Fibroblast of lung (primary cell): ENCODE data around the gene LRGUK. TPM values are rescaled to one million over a fixed set of nuclear protein-coding genes. Genes with fewer than 3 reads are reported as not detected.

Experiments
- DNase-seq, 2 donors: peaks; one replicate each; pipeline versions ENCODE4 v3.0.0 to v3.0.0-alpha.2; 2010; ENCODE audit warnings: low read depth in 2 of 2
- H2AFZ ChIP-seq: 2 replicates; pipeline ENCODE4 v1.5.1; 2012; ENCODE audit warnings: low read length, control low read depth, inconsistent platforms
- H3K27ac ChIP-seq: 2 replicates; pipeline ENCODE4 v1.5.1; 2011; ENCODE audit warnings: low read length, control low read depth; ENCODE audit not compliant: insufficient read depth
- H3K27me3 ChIP-seq: 2 replicates; pipeline ENCODE4 v1.5.1; 2011; ENCODE audit warnings: mild to moderate bottlenecking, low read length; ENCODE audit not compliant: control insufficient read depth, insufficient read depth
- H3K36me3 ChIP-seq: 2 replicates; pipeline ENCODE4 v1.5.1; 2011; ENCODE audit warnings: low read length; ENCODE audit not compliant: control insufficient read depth, insufficient read depth
- H3K4me1 ChIP-seq: 2 replicates; pipeline ENCODE4 v1.5.1; 2011; ENCODE audit warnings: low read length; ENCODE audit not compliant: control insufficient read depth, insufficient read depth; ENCODE audit errors: extremely low read depth
- H3K4me2 ChIP-seq: 2 replicates; pipeline ENCODE4 v1.5.1; 2011; ENCODE audit warnings: low read length, control low read depth; ENCODE audit not compliant: insufficient read depth; ENCODE audit errors: extremely low read depth
- H3K4me3 ChIP-seq, 4 experiments: fragments of 200-600 bp in 1 of 4; sonication (generic) in 1 of 4; replicated peaks in 1 of 4; 2 replicates each; pipeline ENCODE4 v1.5.1; 2011 to 2016; ENCODE audit warnings: low read length in 4 of 4, low read depth in 3 of 4, mild to moderate bottlenecking in 3 of 4, control low read depth in 2 of 4, inconsistent platforms in 1 of 4, mixed read lengths in 1 of 4; ENCODE audit not compliant: insufficient read depth in 1 of 4; ENCODE audit errors: control extremely low read depth in 1 of 4
- H3K79me2 ChIP-seq: 2 replicates; pipeline ENCODE4 v1.5.1; 2012; ENCODE audit warnings: mild to moderate bottlenecking, low read length, inconsistent platforms; ENCODE audit not compliant: control insufficient read depth, insufficient read depth
- H3K9ac ChIP-seq: 2 replicates; pipeline ENCODE4 v1.5.1; 2011; ENCODE audit warnings: mild to moderate bottlenecking, low read length, control low read depth; ENCODE audit not compliant: insufficient read depth
- H3K9me3 ChIP-seq: 2 replicates; pipeline ENCODE4 v1.5.1; 2012; ENCODE audit warnings: low read depth, low read length; ENCODE audit not compliant: control insufficient read depth, insufficient read depth
- H4K20me1 ChIP-seq: 2 replicates; pipeline ENCODE4 v1.5.1; 2011; ENCODE audit warnings: low read length; ENCODE audit not compliant: control insufficient read depth, insufficient read depth; ENCODE audit errors: extremely low read depth
- EZH2 ChIP-seq: IDR thresholded peaks from 2 replicates; pipeline ENCODE4 v1.5.1; 2012; ENCODE audit warnings: low read length, control low read depth, mild to moderate bottlenecking; ENCODE audit errors: missing control alignments
- polyA plus RNA-seq, 2 donors: library from polyadenylated mRNA; depleted of rRNA in 1 of 2; stranded (reverse) in 1 of 2; unstranded in 1 of 2; fragments of >200 nt; gene quantifications; 2 replicates each; pipeline ENCODE4 v1.2.1, GENCODE V29; 2011 to 2012; ENCODE audit warnings: missing spikeins in 1 of 2
- total RNA-seq: library from RNA; depleted of rRNA; stranded (reverse); fragments of >200 nt; gene quantifications from 2 replicates; pipeline ENCODE4 v1.2.1, GENCODE V29; 2014
- TF ChIP-seq, protein P1 (sequence below), 2 donors: IDR thresholded peaks in 1 of 2; conservative IDR thresholded peaks in 1 of 2; 1 replicate in 1 of 2; 2 replicates in 1 of 2; pipeline ENCODE4 v1.5.1; 2011 to 2012; ENCODE audit warnings: low read length in 2 of 2, control low read depth in 1 of 2, inconsistent platforms in 1 of 2, low read depth in 1 of 2, mild to moderate bottlenecking in 1 of 2

LRGUK gene
- total and polyA plus RNA-seq, 2 donors (not counting 1 experiment from before 2014, with no cell fraction given): 0.08 to 0.17 TPM

DNA sequence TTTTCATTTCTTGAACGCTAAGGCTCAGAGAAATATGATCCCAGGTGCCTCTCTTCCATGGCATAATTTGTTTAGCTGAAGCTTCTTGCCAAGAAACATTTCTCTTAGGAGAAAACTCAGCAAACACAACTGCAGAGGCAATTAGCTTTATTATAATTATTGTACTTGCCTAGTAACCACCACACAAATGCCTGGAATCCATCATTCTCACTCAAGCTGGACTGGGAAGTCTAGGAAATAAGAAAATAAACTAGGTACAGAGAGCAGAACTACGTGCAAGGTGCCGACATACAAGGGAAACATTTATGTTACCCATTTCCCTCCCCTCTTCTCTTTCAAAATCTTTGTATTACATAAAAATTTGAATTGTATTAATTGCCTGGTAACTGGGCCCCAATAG, 174.5 kb downstream of the LRGUK start:
- no peaks in the 10 kb centered on the region for H3K4me1 ChIP-seq
- H3K9ac ChIP-seq: no peak overlapping the region
- no peaks in the 10 kb centered on the region for H3K27me3 ChIP-seq
- H3K27ac ChIP-seq: no peak overlapping the region
- peaks cover 4% of the 10 kb centered on the region for H3K36me3 ChIP-seq
- DNase-seq: no peak
- no peak overlapping the region for H3K4me2 ChIP-seq
- no peak overlapping the region for H2AFZ ChIP-seq
- H3K79me2 ChIP-seq: no peaks in the 10 kb centered on the region
- H3K9me3 ChIP-seq: no peaks in the 10 kb centered on the region
- TF ChIP-seq EZH2: no peak
- TF ChIP-seq, protein P1, sequence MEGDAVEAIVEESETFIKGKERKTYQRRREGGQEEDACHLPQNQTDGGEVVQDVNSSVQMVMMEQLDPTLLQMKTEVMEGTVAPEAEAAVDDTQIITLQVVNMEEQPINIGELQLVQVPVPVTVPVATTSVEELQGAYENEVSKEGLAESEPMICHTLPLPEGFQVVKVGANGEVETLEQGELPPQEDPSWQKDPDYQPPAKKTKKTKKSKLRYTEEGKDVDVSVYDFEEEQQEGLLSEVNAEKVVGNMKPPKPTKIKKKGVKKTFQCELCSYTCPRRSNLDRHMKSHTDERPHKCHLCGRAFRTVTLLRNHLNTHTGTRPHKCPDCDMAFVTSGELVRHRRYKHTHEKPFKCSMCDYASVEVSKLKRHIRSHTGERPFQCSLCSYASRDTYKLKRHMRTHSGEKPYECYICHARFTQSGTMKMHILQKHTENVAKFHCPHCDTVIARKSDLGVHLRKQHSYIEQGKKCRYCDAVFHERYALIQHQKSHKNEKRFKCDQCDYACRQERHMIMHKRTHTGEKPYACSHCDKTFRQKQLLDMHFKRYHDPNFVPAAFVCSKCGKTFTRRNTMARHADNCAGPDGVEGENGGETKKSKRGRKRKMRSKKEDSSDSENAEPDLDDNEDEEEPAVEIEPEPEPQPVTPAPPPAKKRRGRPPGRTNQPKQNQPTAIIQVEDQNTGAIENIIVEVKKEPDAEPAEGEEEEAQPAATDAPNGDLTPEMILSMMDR (conservative IDR thresholded peaks at IDR 0.05 in 1 of 2, IDR thresholded peaks at IDR 0.05 in 1 of 2; ENCODE audit: low read depth in 1 of 2, low read length in 2 of 2): no peak
- no peaks in the 10 kb centered on the region for H4K20me1 ChIP-seq
- H3K4me3 ChIP-seq: no peak overlapping the region

GRCh38 chr7:134302120-134302519, 175.0 kb downstream of the LRGUK start:
- no peak for TF ChIP-seq EZH2
- TF ChIP-seq, protein P1 (conservative IDR thresholded peaks at IDR 0.05 in 1 of 2, IDR thresholded peaks at IDR 0.05 in 1 of 2; ENCODE audit: low read depth in 1 of 2, low read length in 2 of 2): no peak
- Histone ChIP-seq H3K9ac (no peak overlapping the region), H3K79me2 (no peaks in the 10 kb centered on the region), H3K36me3 (peaks cover 4% of the 10 kb centered on the region), H3K27ac (no peak overlapping the region), H3K27me3 (no peaks in the 10 kb centered on the region), H4K20me1 (no peaks in the 10 kb centered on the region), H3K4me3 (no peak overlapping the region), H3K4me1 (no peaks in the 10 kb centered on the region), H2AFZ (no peak overlapping the region), H3K9me3 (no peaks in the 10 kb centered on the region), H3K4me2 (no peak overlapping the region)
- DNase-seq: peak; percentile 23 to 30

- H3K27me3 ChIP-seq: no peaks in the 10 kb centered on the region
- no peaks in the 10 kb centered on the region for H4K20me1 ChIP-seq
- no peak for TF ChIP-seq EZH2
- TF ChIP-seq, protein P1 (conservative IDR thresholded peaks at IDR 0.05 in 1 of 2, IDR thresholded peaks at IDR 0.05 in 1 of 2; ENCODE audit: low read depth in 1 of 2, low read length in 2 of 2): no peak
- peak; percentile 11 to 47 for DNase-seq
- no peaks in the 10 kb centered on the region for H3K4me1 ChIP-seq
- no peak overlapping the region for H3K27ac ChIP-seq
- H3K79me2 ChIP-seq: no peaks in the 10 kb centered on the region
- no peaks in the 10 kb centered on the region for H3K9me3 ChIP-seq
- H3K9ac ChIP-seq: no peak overlapping the region
- H2AFZ ChIP-seq: no peak overlapping the region
- H3K4me3 ChIP-seq: no peak overlapping the region
- H3K4me2 ChIP-seq: no peak overlapping the region
- peaks cover 4% of the 10 kb centered on the region for H3K36me3 ChIP-seq
Measured at GRCh38 chr7:134307320-134307719, 180.2 kb downstream of the LRGUK start.
